H1 (cell line): Measurements from ENCODE around the gene CACUL1. TPM values are rescaled to one million over a fixed set of nuclear protein-coding genes. Genes with fewer than 3 reads are reported as not detected.

ENCODE experiments used
- CTCF ChIA-PET: fragments of 300-600 bp; sonication (Branson Sonifier 250); formaldehyde crosslinking; loops from one replicate; lab custom pipeline; 2021; ENCODE audit not compliant: partially characterized antibody; lab: Charles Lee
- POLR2A ChIA-PET: fragments of 300-600 bp; sonication (Branson Sonifier 250); formaldehyde crosslinking; loops from one replicate; lab custom pipeline; 2021; ENCODE audit warnings: inconsistent platforms; ENCODE audit not compliant: partially characterized antibody; lab: Charles Lee
- DNase-seq, 2 experiments: peaks; one replicate each; pipeline versions ENCODE4 v3.0.0 to v3.0.0-alpha.2; 2010 to 2022; ENCODE audit warnings: low spot score in 2 of 2, low read depth in 1 of 2, mixed read lengths in 1 of 2
- FAIRE-seq: peaks from 2 replicates; lab custom pipeline; 2011; peaks lifted over from hg19 to GRCh38; lab: Jason Lieb, UNC
- H2AFZ ChIP-seq: 2 replicates; pipeline ENCODE4 v1.8.1; 2012; ENCODE audit warnings: low read length, inconsistent platforms
- H2AK5ac ChIP-seq: 2 replicates; pipeline ENCODE4 v1.6.1; 2013; ENCODE audit warnings: low read depth, low read length
- H2BK120ac ChIP-seq: replicated peaks from 2 replicates; pipeline ENCODE3; 2013; ENCODE audit warnings: low read depth, low read length, inconsistent platforms
- H2BK12ac ChIP-seq: 2 replicates; pipeline ENCODE4 v1.6.1; 2013; ENCODE audit warnings: low read depth, low read length
- H2BK15ac ChIP-seq: 2 replicates; pipeline ENCODE4 v1.6.1; 2013; ENCODE audit warnings: low read length
- H2BK20ac ChIP-seq: 2 replicates; pipeline ENCODE4 v1.6.1; 2013; ENCODE audit warnings: low read length
- H2BK5ac ChIP-seq: 2 replicates; pipeline ENCODE4 v1.6.1; 2013; ENCODE audit warnings: low read depth, low read length
- H3K14ac ChIP-seq: 2 replicates; pipeline ENCODE4 v1.6.1; 2013; ENCODE audit warnings: inconsistent platforms; ENCODE audit not compliant: insufficient read length
- H3K18ac ChIP-seq: 2 replicates; pipeline ENCODE4 v1.6.1; 2013; ENCODE audit warnings: low read length; ENCODE audit errors: extremely low read depth
- H3K23ac ChIP-seq: 2 replicates; pipeline ENCODE4 v1.6.1; 2013; ENCODE audit warnings: inconsistent platforms; ENCODE audit not compliant: insufficient read length
- H3K23me2 ChIP-seq: 2 replicates; pipeline ENCODE4 v1.6.1; 2013; ENCODE audit warnings: low read depth, low read length
- H3K27ac ChIP-seq: 2 replicates; pipeline ENCODE4 v1.6.1; 2011; ENCODE audit warnings: low read depth, low read length, inconsistent platforms
- H3K27me3 ChIP-seq, 4 experiments: replicated peaks in 1 of 4; 1 replicate in 1 of 4; 2 replicates in 3 of 4; pipeline versions ENCODE4 v1.6.1 to v1.8.1; 2011 to 2013; ENCODE audit warnings: low read length in 3 of 4, mild to moderate bottlenecking in 3 of 4, inconsistent platforms in 2 of 4, mixed read lengths in 2 of 4, moderate library complexity in 1 of 4; ENCODE audit not compliant: control insufficient read depth in 3 of 4, insufficient read depth in 3 of 4; ENCODE audit errors: extremely low read depth in 1 of 4
- H3K36me3 ChIP-seq, 4 experiments: 2 replicates each; pipeline versions ENCODE4 v1.6.1 to v1.8.1; 2011 to 2013; ENCODE audit warnings: mild to moderate bottlenecking in 4 of 4, low read length in 3 of 4, moderate library complexity in 2 of 4, control low read depth in 1 of 4, inconsistent platforms in 1 of 4; ENCODE audit not compliant: insufficient read depth in 4 of 4, control insufficient read depth in 2 of 4
- H3K4ac ChIP-seq: replicated peaks from 2 replicates; pipeline ENCODE3; 2013; ENCODE audit warnings: low read length, low read depth, mixed read lengths, inconsistent platforms; ENCODE audit not compliant: insufficient read length
- H3K4me1 ChIP-seq, 4 experiments: replicated peaks in 1 of 4; 1 replicate in 1 of 4; 2 replicates in 3 of 4; pipeline versions ENCODE4 v1.6.1 to v1.8.1; 2011 to 2013; ENCODE audit warnings: low read length in 3 of 4, inconsistent platforms in 2 of 4, mixed read lengths in 1 of 4; ENCODE audit not compliant: insufficient read depth in 4 of 4, control insufficient read depth in 3 of 4
- H3K4me2 ChIP-seq, 2 experiments: 2 replicates each; pipeline versions ENCODE4 v1.6.1 to v1.8.1; 2011 to 2013; ENCODE audit warnings: low read depth in 2 of 2, low read length in 2 of 2, control low read depth in 1 of 2, inconsistent platforms in 1 of 2, mild to moderate bottlenecking in 1 of 2; ENCODE audit not compliant: insufficient read depth in 1 of 2
- H3K4me3 ChIP-seq, 4 experiments: fragments of 200-600, 300-600 bp in 1 of 4; sonication (generic), shearing (Covaris generic), sonication (Bioruptor Twin) in 1 of 4; 2 replicates each; pipeline versions ENCODE4 v1.5.1 to v1.8.1; 2011 to 2016; ENCODE audit warnings: low read length in 4 of 4, low read depth in 3 of 4, control low read depth in 2 of 4, inconsistent platforms in 2 of 4, mild to moderate bottlenecking in 2 of 4, mixed read lengths in 1 of 4, moderate library complexity in 1 of 4; ENCODE audit not compliant: insufficient read depth in 2 of 4; ENCODE audit errors: extremely low read depth in 1 of 4
- H3K56ac ChIP-seq: replicated peaks from 2 replicates; pipeline ENCODE3; 2013; ENCODE audit warnings: low read depth, mild to moderate bottlenecking, mixed read lengths, low read length, inconsistent platforms; ENCODE audit not compliant: insufficient read length
- H3K79me1 ChIP-seq: 2 replicates; pipeline ENCODE4 v1.6.1; 2013; ENCODE audit warnings: low read depth, low read length, control low read depth
- H3K79me2 ChIP-seq, 2 experiments: 2 replicates each; pipeline versions ENCODE4 v1.6.1 to v1.8.1; 2012 to 2013; ENCODE audit warnings: low read length in 2 of 2, mild to moderate bottlenecking in 2 of 2, inconsistent platforms in 1 of 2; ENCODE audit not compliant: insufficient read depth in 2 of 2, control insufficient read depth in 1 of 2
- H3K9ac ChIP-seq, 4 experiments: replicated peaks in 1 of 4; 1 replicate in 1 of 4; 2 replicates in 3 of 4; pipeline versions ENCODE4 v1.6.1 to v1.8.1; 2011 to 2013; ENCODE audit warnings: low read depth in 3 of 4, low read length in 3 of 4, control low read depth in 2 of 4, mild to moderate bottlenecking in 2 of 4, moderate library complexity in 2 of 4, inconsistent platforms in 1 of 4; ENCODE audit errors: extremely low read depth in 1 of 4
- H3K9me3 ChIP-seq, 2 experiments: 2 replicates each; pipeline versions ENCODE4 v1.6.1 to v1.8.1; 2012 to 2013; ENCODE audit warnings: mild to moderate bottlenecking in 2 of 2, moderate library complexity in 2 of 2, control low read depth in 1 of 2, inconsistent platforms in 1 of 2, low read depth in 1 of 2, low read length in 1 of 2, mixed read lengths in 1 of 2; ENCODE audit not compliant: insufficient read depth in 2 of 2
- H4K20me1 ChIP-seq, 2 experiments: replicated peaks in 1 of 2; 2 replicates each; pipeline versions ENCODE3 to v1.8.1; 2011 to 2013; ENCODE audit warnings: inconsistent platforms in 2 of 2, low read length in 2 of 2, mild to moderate bottlenecking in 1 of 2; ENCODE audit not compliant: insufficient read depth in 2 of 2, control insufficient read depth in 1 of 2
- H4K5ac ChIP-seq: 2 replicates; pipeline ENCODE4 v1.6.1; 2013; ENCODE audit warnings: low read length, low read depth, mixed read lengths, inconsistent platforms; ENCODE audit not compliant: insufficient read length
- H4K8ac ChIP-seq: 2 replicates; pipeline ENCODE4 v1.8.0; 2013; ENCODE audit warnings: mild to moderate bottlenecking, moderate library complexity, low read length, inconsistent platforms; ENCODE audit not compliant: insufficient read depth; ENCODE audit errors: extremely low read depth
- H4K91ac ChIP-seq: replicated peaks from 2 replicates; pipeline ENCODE3; 2013; ENCODE audit warnings: low read length, mixed read lengths, inconsistent platforms; ENCODE audit not compliant: insufficient read length
- BACH1 ChIP-seq: IDR thresholded peaks from 2 replicates; pipeline ENCODE4 v1.6.1; 2012; ENCODE audit warnings: low read length, improper control_type of control experiment
- CHD2 ChIP-seq: IDR thresholded peaks from 2 replicates; pipeline ENCODE4 v1.6.1; 2012; ENCODE audit warnings: low read length, improper control_type of control experiment
- PHF8 ChIP-seq: fragments of 200-600 bp; sonication (generic); conservative IDR thresholded peaks from 2 replicates; pipeline ENCODE4 v1.7.1; 2012; ENCODE audit warnings: low read depth, mild to moderate bottlenecking, inconsistent platforms, low read length, moderate library complexity
- RNF2 ChIP-seq: fragments of 200-900, 300-1000 bp; sonication (generic); IDR thresholded peaks from 2 replicates; pipeline ENCODE4 v1.7.1; 2016; ENCODE audit warnings: borderline replicate concordance, low read depth, mild to moderate bottlenecking, antibody characterized with exemption, low read length; ENCODE audit not compliant: poor library complexity, severe bottlenecking; ENCODE audit errors: missing control alignments
- SIX5 ChIP-seq: IDR thresholded peaks from 2 replicates; pipeline ENCODE4 v1.6.1; 2011; ENCODE audit warnings: mild to moderate bottlenecking, low read depth, low read length
- SP1 ChIP-seq: IDR thresholded peaks from 2 replicates; pipeline ENCODE4 v1.6.1; 2011; ENCODE audit warnings: low read depth, low read length
- TCF12 ChIP-seq: IDR thresholded peaks from 2 replicates; pipeline ENCODE4 v1.6.1; 2011; ENCODE audit warnings: low read depth, mild to moderate bottlenecking, low read length
- YY1 ChIP-seq: IDR thresholded peaks from 2 replicates; pipeline ENCODE4 v1.6.1; 2011; ENCODE audit warnings: low read depth, mild to moderate bottlenecking, low read length
- WGBS, 2 experiments: shearing (Covaris generic) in 1 of 2; methylation state at CpG; one replicate each; pipeline versions ENCODE4 v1.1.6 to v1.1.7; 2013 to 2015; ENCODE audit warnings: low lambda C conversion rate in 2 of 2, mixed read lengths in 2 of 2, inconsistent platforms in 1 of 2, low coverage in 1 of 2, missing lambda C conversion rate in 1 of 2; ENCODE audit not compliant: insufficient replicate concordance in 2 of 2, insufficient coverage in 1 of 2, insufficient read length in 1 of 2; ENCODE audit errors: extremely low coverage in 1 of 2, missing lambda C conversion rate in 1 of 2; 5-methylcytosine and 5-hydroxymethylcytosine counted together
- polyA plus RNA-seq, 7 experiments: library from polyadenylated mRNA; depleted of rRNA in 3 of 7; stranded (reverse) in 5 of 7; unstranded in 2 of 7; fragments of >200 nt in 5 of 7; fragments of 200-250 nt in 2 of 7; gene quantifications; 1 replicate in 5 of 7; 2 replicates in 1 of 7; 4 replicates in 1 of 7; pipeline versions ENCODE4 v1.2.1 to v1.2.3, GENCODE V29; 2011 to 2013; ENCODE audit warnings: missing spikeins in 2 of 7, mixed read lengths in 2 of 7
- total RNA-seq: library from RNA; stranded (reverse); fragmentation: NEBNext Ultra II Directional; extraction: Animal tissue kit (Norgen Biotek cat#: 25700); gene quantifications from 2 replicates; pipeline ENCODE4 v1.2.1, GENCODE V29; 2021
- TF ChIP-seq, protein P1 (sequence below), 3 experiments: IDR thresholded peaks; 1 replicate in 2 of 3; 2 replicates in 1 of 3; pipeline versions ENCODE4 v1.5.1 to v1.6.1; 2011; ENCODE audit warnings: low read length in 3 of 3, mild to moderate bottlenecking in 3 of 3, inconsistent platforms in 2 of 3, low read depth in 1 of 3, moderate library complexity in 1 of 3; ENCODE audit not compliant: insufficient read depth in 1 of 3; ENCODE audit errors: control extremely low read depth in 1 of 3
- TF ChIP-seq, protein P2 (sequence below): IDR thresholded peaks from 2 replicates; pipeline ENCODE4 v1.6.1; 2011; ENCODE audit warnings: low read length, improper control_type of control experiment

Gene CACUL1
- total and polyA plus RNA-seq, 2 of the 8 experiments (the other 6 are each of a cell fraction or from before 2014, with no cell fraction given), result 6.5 to 34.2 TPM

GRCh38 chr10:118633786-118634185 is 121.0 kb downstream of the CACUL1 start:
- H3K9ac ChIP-seq, result no peak overlapping the region
- CTCF ChIA-PET, result interaction anchor here (0.9 to 5.6 kb wide), 6 partner anchors 8 to 216 kb away, joined by 3 to 32 read pairs (median 4); no protein-coding TSS in a partner anchor
- peaks cover 0 to 11% (median 4%) of the 10 kb centered on the region in 4 experiments; a peak in 3 of 7 replicates for H3K4me1 ChIP-seq

More at GRCh38 chr10:118633786-118634185, 121.0 kb downstream of the CACUL1 start:
- 87% methylated on average over 7 of the region's 7 CpGs; no CpG with 5 or more reads in 1 of the 2 experiments for WGBS, 2 experiments
- Histone ChIP-seq H3K23ac (no peak overlapping the region), H3K27me3 (peaks cover 0 to 10% (median 2%) of the 10 kb centered on the region in 4 experiments; a peak in 3 of 7 replicates), H4K91ac (no peak overlapping the region), H3K79me2 (no peaks in the 10 kb centered on the region), H3K4ac (no peak overlapping the region), H4K5ac (no peak overlapping the region), H2BK15ac (no peak overlapping the region), H3K79me1 (no peaks in the 10 kb centered on the region), H2BK12ac (no peak overlapping the region), H2AK5ac (no peak overlapping the region), H2BK120ac (no peak overlapping the region), H4K8ac (no peak overlapping the region), H3K18ac (no peak overlapping the region), H3K4me2 (no peak overlapping the region), H3K14ac (no peak overlapping the region), H2BK5ac (no peak overlapping the region), H3K4me3 (no peak overlapping the region), H3K27ac (no peak overlapping the region), H2AFZ (no peak overlapping the region)
- no peak for DNase-seq
- TF ChIP-seq BACH1 (no peak), RNF2 (no peak), PHF8 (no peak), SP1 (no peak), YY1 (no peak), SIX5 (no peak), CHD2 (no peak), TCF12 (no peak)
- TF ChIP-seq, protein P1, sequence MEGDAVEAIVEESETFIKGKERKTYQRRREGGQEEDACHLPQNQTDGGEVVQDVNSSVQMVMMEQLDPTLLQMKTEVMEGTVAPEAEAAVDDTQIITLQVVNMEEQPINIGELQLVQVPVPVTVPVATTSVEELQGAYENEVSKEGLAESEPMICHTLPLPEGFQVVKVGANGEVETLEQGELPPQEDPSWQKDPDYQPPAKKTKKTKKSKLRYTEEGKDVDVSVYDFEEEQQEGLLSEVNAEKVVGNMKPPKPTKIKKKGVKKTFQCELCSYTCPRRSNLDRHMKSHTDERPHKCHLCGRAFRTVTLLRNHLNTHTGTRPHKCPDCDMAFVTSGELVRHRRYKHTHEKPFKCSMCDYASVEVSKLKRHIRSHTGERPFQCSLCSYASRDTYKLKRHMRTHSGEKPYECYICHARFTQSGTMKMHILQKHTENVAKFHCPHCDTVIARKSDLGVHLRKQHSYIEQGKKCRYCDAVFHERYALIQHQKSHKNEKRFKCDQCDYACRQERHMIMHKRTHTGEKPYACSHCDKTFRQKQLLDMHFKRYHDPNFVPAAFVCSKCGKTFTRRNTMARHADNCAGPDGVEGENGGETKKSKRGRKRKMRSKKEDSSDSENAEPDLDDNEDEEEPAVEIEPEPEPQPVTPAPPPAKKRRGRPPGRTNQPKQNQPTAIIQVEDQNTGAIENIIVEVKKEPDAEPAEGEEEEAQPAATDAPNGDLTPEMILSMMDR (IDR thresholded peaks at IDR 0.05; ENCODE audit: control extremely low read depth in 1 of 3, insufficient read depth in 1 of 3, low read depth in 1 of 3, low read length in 3 of 3), result no peak
- TF ChIP-seq, protein P2, sequence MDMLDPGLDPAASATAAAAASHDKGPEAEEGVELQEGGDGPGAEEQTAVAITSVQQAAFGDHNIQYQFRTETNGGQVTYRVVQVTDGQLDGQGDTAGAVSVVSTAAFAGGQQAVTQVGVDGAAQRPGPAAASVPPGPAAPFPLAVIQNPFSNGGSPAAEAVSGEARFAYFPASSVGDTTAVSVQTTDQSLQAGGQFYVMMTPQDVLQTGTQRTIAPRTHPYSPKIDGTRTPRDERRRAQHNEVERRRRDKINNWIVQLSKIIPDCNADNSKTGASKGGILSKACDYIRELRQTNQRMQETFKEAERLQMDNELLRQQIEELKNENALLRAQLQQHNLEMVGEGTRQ, result no peak
- TF ChIP-seq, all 59 proteins: peak for 0
- Histone ChIP-seq H2BK20ac (no peak overlapping the region), H3K36me3 (no peaks in the 10 kb centered on the region), H3K23me2 (no peaks in the 10 kb centered on the region), H4K20me1 (no peaks in the 10 kb centered on the region), H3K56ac (no peak overlapping the region), H3K9me3 (no peaks in the 10 kb centered on the region)
- FAIRE-seq, result no peak
- POLR2A ChIA-PET, result interaction anchor here (1.0 kb wide), 1 partner anchor 8 kb away, joined by 3 read pairs; no protein-coding TSS in a partner anchor
